HG03025 (cell line): ENCODE measurements around the gene NFIA.

Experiments used
- ATAC-seq: cut with Tn5 transposase; IDR thresholded peaks from one replicate; pipeline ENCODE4 v1.9.1; 2021; ENCODE audit warnings: mild to moderate bottlenecking, moderate library complexity; ENCODE audit not compliant: unreplicated experiment, low FRiP score

NFIA gene

DNA sequence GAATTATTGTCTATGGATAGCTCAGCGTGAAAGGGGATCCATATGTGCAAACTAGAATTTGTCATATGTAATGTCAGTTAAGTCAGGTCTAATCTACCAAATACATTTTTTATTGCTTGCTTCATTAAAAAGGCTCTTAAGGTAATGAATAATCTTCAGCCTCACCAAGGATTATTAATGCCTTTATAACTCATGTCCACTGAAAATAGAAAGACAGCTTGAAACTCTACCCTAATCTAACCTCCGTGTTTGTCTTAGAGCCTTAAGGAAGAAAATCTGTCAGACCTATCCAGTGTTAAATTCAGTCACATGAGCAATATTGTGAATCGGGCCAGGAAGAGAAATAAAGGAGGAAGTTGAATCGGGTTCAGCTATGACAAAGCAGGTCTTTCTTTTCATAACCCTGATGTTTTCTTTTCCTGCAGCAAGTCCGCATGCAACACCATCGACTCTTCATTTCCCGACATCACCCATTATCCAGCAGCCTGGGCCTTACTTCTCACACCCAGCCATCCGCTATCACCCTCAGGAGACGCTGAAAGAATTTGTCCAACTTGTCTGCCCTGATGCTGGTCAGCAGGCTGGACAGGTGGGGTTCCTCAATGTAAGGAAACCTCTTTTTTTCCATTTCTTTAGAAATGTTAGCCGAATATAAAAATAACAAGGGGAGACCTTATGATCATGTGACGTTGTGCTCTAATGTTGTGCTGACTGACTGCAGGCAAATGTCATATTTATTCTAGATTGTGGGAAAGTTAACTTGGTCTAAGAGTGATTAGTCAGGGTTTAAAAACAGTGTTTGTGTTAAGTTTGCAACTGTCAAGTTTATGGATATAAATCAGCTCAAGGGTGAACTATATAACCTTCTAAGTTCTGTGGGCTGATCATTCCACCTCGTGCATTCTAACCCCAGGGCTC lies 321.6 kb downstream of the NFIA start:
- ATAC-seq: no peak

DNA sequence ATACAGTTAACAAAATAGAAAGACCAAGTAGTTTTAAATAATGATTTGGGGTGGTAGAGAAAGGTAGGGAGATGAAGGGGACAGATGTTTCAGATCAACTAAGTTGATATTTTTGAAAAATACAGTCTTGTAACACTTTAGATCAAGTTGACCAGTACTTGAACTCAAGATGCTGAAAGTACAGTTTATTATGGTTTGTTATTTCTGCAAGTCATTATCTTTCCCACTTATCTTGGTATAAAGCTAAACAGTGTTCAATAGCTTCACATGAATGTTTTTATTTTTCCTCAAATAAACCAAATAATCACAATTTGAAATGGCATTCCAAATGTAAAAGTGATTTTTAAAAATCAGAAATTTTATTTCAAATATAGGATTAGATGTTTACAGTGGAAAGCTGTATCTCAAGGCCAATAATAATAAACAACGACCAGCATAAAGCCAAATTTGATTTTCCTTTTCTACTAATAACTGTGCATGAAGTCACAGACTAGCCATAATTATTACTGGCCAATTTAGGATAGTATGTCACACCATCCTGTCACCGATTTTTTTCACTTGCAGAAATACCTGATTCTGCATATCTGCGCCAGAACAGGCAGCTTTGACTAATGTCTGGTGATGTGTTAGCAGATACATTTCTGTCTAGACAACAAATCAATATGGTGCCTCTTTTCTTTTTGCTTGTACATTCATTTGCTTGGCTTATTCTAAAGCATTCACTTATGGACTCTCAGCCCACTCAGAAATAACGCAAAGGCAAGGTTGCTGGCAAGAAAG lies 322.4 kb downstream of the NFIA start:
- no peak for ATAC-seq

DNA sequence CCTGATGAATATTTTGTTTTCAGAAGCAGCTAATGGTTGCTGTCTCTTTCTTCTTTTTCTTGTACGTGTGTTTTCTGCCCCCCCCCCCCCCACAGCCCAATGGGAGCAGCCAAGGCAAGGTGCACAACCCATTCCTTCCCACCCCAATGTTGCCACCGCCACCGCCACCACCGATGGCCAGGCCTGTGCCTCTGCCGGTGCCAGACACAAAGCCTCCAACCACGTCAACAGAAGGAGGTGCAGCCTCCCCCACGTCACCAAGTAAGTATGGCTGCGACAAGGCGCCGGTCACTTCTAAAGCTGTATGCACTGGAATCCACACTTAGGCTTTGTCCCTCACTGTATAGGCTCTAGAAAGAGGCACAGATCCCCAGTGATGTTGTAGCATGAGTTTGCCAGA lies 324.1 kb downstream of the NFIA start:
- no peak for ATAC-seq

DNA sequence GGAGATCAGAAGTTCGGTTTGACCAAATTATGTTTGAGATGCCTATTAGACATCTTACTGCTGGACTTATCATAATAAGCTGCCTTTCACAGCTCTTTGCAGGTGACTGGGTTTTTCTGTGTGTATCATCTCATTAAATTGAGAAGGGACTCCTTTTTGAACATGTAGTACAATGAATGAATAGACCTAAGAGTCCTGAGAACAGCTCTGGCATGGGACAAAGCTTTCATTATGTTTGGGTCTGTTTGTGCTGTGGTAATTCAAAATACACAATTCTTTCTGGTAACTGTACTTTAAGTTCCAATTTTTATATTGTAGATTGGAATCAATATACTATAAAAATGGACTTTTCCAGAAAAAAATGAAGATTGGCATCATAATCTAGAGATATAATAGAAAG lies 330.2 kb downstream of the NFIA start:
- ATAC-seq: no peak

DNA sequence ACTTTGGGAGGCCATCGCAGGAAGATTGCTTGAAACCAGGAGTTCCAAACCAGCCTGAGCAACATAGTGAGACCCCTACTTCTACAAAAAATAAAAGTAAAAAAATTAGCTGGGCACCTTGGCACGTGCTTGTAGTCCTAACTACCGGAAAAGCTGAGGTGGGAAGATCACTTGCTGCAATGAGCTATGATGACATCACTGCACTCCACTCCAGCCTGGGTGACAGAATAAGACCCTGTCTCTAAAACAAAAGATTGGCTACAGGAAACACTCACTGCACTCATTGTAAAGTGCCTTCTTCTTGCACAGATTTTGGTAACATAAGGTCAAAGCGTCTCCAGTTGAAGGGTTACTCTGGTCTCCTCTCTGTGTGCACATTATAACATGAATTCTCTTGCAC lies 336.8 kb downstream of the NFIA start:
- ATAC-seq: no peak

DNA sequence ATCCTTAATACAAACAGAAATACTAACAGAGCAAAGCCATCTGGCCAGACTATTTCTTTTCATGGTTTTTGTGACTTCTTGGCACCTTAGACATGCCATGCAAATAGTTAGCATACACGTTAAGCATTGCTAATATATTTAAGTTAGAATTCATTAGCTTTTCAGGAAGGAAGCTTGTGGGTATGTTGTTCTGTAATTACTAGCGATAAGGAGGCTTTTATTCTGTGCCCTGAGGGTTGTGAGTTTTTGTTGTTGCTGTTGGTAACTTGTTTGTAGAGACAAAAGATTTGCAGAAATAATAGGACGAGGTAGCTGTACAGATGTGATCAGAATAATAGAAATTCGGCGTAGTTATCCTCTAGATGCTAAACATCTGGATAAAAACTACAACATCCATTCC lies 337.3 kb downstream of the NFIA start:
- ATAC-seq: no peak

DNA sequence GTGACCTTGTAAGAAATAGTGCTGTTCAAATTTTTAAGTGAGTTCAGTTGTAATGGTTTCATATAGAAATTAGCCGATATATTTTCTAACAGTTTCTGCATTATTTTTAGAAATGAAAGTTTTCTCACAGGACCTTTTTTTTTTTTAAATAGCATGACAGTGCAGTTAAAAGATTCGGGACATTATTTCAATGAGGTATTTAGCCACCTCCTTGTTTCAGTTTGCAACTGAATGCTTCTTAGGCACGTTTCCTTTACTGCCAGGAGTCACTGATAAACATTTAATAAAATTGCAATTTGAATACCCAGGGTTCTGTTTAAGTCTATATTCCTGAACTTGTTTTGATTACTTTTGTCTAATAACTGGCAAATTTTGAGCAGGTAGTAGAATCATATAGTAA lies 337.9 kb downstream of the NFIA start:
- no peak for ATAC-seq

DNA sequence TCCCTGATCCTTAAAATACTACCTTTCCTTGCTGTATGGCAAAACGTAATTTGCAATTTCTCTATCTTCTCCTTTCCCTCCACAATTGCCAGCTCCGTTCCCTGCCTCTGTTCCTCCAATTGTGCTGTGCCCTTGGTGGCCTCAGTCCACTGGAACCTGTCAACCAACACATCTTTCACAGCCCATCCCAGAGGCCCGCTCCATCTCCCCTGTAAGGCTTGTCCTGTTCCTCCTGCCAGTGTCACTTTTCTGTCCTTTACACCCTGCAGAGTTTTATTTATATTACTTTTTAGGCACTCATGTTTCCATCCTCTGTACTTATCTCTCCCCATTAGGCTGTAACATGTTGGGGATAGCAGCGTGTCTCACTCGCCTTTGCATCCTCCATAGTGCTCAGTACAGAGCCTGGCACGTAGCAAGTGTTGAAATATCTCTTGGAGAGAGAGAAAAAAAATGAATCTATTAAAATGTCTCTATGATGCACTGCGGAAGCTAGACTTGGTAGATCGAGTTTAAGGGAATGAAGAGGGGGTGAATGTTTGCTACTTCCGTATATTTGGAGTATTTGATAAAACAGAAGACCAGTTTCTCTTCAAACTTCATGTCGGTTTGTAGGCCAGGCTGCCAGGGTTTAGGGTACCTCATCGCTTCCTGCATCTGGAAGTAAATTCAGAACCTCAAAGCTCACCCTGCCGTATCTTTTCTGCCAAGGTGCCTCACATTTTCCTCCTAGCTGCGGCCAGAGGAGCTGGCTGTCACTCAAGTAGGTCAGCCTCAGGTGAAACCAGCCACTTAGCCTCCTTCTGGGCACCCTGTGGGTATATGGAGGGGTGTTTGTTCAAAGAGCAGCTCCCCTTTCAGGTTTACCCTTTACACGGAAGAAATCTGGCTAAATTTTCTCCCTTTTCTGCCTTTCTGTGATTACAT lies 338.8 kb downstream of the NFIA start:
- no peak for ATAC-seq

DNA sequence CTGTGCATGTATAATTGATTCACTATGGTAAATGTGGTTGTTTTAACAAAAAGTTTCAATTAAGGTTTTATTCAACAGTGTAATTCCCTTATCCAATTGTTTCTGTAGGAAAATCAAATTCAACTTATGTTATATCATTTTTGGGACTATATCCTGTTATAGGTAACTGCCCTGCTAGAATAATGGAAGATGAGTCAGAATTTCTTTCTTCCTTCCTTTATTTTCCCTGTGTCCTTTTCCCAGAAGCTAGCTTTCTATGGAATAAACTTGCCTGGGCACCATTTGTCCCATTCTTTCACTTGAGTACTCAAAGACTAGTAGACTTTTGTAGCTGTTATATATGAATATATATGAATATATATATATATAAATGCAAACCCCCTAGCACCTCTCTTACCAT lies 341.3 kb downstream of the NFIA start:
- ATAC-seq: no peak

DNA sequence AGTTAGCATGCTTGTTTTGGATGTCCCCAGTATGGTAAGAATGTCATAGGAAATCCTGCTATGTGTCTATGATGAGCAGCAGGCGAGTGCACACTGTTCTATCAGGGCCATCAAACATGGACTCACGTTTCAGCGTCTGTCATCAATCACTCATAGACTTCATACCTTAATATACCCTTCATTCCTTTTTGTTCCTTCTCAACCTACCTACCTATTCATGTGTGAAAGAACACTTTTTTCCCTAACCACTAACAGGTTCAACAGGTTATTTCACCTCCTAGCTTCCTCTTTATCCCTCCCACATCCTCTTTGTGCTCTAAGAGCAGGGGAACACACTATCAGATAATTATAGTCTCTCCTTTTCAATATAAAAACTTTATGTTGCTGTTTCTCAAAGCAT lies 342.0 kb downstream of the NFIA start:
- ATAC-seq: no peak

DNA sequence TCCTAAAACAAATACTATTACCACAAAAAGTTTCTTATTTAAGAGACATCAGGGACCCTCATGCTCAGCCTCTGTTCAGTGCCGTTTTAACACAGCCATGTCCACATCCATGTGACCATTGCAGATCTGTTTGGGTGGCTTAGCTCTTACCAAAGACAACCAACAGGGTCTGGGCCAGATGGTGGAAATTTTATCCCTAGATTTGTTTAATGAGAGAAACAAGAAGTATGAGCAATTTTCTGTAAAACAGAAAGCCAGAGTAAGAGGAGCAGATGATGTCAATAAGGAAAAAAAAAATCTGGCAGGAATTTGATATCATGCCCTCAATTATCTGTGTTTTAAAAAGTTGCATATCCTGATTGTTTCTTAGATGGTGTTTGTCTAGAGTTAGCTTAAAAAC lies 342.7 kb downstream of the NFIA start:
- ATAC-seq: no peak

DNA sequence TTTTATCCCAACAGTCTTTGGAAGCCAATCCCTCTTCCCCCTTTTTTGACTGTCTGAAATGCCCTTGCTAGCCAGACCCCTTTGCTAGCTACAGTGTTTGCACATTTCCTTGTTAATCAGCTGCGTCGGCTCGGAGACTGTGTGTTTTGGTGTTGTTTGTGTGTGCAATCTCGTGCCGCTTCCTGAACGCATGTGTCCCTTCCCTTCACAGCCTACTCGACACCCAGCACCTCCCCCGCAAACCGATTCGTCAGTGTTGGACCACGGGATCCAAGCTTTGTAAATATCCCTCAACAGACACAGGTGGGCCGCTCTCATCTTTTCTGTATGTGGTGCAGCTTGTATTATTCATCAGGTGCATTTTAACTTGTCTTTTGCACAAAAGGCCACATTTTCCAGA lies 343.9 kb downstream of the NFIA start:
- ATAC-seq: no peak

DNA sequence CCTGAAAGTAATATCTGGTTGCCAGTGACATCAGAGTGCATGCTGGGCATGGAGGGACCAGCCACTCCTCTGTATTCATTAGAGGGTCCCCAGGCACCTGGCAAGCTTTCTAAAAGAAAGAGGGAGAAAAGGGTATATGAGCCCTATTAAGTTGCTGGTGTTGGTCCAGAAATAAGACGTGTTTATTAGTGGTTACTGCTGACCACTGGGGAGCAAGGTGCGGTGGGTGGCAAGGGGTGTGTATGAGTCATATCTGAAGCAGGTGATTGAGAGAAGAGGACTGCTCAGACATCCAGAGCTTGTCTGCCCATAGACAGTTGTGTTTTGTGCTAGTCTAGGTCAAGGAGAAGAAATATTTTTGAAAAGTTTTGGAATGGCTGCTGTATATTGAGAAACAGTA lies 344.5 kb downstream of the NFIA start:
- ATAC-seq: no peak

DNA sequence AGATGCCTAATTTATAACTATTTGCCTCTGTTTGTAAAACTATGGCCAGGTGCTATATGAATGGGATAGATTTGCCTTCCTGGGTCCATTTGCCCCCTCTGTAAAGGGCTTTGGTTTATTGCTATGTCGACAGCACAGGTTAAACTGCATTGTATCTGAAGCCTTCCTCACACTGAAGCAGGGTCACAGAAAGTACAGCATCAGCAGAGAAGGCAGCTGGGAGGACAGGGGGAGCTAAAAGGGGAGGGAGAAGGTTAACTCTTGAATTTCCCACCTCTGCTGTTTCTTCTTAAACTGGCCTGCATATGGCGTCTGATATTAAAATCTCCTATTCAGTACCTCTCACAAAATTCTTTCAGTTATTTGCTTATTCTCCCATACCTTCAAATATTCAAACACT lies 345.1 kb downstream of the NFIA start:
- no peak for ATAC-seq

DNA sequence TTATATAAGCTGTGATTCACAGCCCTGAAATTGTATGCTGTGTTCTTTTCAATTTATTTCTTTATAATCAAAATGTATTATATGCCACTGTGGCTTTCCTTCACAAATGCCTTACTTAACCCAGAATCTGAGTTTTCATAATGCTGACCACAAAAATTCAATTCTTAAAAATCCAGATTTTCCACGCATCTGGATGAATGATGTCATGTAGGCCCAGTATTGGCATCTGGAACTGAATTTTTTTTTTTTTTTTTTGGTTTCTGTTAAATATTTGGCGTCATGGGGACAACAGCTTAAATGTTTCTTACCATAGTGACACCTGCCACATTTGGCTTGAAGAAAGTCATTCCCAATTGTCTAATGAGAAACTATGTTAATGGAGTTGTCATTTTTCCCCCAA lies 345.8 kb downstream of the NFIA start:
- ATAC-seq: no peak

DNA sequence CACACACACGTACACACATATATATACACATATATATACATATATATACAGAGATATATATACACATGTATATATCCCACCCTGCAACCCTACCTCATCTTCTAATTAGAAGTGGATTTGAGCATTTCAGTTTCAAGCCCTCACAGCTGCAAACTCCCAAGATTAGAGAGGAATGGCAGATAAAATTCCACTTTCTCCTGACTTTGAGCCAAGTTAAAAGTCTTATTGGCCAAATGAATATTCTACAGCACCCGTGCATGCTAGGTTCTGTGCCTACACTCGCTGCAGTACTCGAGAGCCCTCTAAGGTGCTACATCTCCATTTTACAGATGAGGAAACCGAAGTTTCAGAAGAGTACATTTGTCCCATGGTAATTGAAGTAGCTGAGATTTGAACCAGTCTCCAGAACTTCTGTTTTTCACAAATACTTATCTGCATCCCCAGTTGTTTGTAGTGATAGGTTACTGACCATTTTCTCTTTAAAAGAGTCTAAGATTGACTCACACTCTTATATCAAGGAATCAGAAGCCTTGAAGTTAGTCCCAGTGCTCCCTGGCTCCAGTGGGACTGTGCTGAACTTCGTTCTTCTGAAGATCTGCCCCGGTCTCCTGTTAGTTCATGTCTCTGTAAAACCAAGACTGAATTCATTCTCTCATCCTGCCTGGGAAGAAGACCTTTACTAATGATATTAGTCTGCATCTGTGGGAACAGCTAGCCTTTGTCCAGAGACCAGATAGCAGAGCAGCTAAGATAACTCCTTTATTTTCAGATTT lies 350.4 kb downstream of the NFIA start:
- ATAC-seq: no peak

DNA sequence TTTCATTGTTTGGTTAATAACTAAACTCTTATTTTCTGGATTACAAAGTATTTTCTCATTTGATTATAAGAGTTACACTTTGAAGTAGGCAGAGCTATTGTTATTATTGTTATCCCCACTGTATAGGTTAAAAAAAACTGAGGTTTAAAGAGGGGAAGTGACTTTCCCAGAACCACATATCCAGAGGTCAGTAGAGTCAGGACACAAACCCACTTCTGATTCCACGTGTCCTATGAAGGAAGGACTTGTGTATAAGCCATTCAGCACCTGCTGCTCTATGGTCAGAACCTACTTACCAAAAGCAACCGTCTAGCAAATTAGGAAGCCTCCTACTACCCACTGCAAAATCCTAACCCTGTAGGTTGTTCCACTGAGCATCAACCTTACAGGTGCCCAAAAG lies 351.3 kb downstream of the NFIA start:
- no peak for ATAC-seq

DNA sequence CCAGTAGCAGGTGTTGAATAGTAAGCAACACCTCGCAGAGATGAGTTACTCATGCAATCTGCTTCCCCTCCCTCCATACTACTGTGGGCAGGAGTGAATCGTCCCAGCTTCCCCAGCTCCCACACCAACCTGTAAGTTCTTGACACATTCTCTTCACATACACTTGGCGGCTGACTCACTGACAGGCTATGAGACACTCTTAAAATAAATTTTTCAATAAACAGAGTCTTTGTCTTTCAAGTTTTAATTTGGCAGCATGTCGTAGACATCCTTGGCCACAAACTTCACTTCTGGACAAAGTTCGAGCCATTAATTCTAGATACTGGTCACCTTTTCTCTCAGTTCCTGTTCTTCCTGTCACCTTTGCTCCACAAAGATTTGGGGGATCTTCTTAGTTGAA lies 351.9 kb downstream of the NFIA start:
- ATAC-seq: no peak

DNA sequence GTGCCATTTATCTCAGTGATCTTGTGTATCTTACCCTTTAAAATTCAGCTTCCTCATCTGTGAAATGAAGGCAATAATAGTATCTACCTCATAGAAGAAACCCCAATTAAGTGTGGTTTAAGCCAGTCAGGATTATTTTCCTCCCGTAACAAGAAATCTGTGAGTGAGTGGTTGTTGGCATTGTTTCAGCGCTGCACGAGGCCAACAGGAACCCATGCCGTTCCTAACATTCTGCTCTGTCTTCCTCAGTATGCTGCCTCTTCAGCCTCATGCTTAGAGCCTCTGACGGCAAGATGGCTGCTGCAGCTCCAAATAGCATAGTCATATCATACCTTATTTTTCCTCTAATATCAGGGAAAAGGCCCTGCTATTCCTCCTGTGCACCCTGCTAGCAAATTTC lies 352.9 kb downstream of the NFIA start:
- no peak for ATAC-seq

DNA sequence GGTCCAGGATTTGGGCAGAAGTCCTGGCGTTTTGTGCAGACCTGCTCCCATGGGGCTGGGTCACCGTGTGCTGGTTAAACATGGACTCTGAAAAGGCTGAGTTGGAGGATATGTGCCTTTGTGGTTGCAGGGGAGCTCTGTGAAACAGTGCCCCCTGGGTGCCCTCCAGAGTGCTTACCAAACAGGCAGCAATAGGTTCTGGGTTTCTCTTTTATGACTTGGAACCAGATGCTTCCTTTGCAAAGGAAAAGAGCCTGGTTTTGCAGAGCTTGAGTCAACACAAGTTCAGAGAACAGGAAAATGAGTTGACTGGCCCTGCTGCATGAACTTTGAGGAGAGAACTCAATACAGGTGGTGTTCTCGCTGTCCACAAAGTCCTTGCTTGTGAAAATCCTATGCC lies 353.7 kb downstream of the NFIA start:
- ATAC-seq: no peak
